Keratinocyte (primary cell): ENCODE measurements around the gene FAM98A. TPM values are rescaled to one million over a fixed set of nuclear protein-coding genes. Genes with fewer than 3 reads are reported as not detected.

Experiments used
- DNase-seq: peaks from one replicate; pipeline ENCODE4 v3.0.0-alpha.2; 2011; ENCODE audit warnings: low read depth, missing footprints, low spot score
- FAIRE-seq: peaks from 2 replicates; lab custom pipeline; 2011; peaks lifted over from hg19 to GRCh38; lab: Jason Lieb, UNC
- H2AFZ ChIP-seq: 2 replicates; pipeline ENCODE4 v1.6.0; 2012; ENCODE audit warnings: low read length, control low read depth, inconsistent platforms; ENCODE audit not compliant: control insufficient read depth
- H3K27ac ChIP-seq: 2 replicates; pipeline ENCODE4 v1.5.1; 2011; ENCODE audit warnings: low read length; ENCODE audit not compliant: control insufficient read depth, insufficient read depth
- H3K27me3 ChIP-seq: 3 replicates; pipeline ENCODE4 v1.6.0; 2011; ENCODE audit warnings: low read length; ENCODE audit not compliant: control insufficient read depth, insufficient read depth; ENCODE audit errors: extremely low read depth
- H3K36me3 ChIP-seq, 2 experiments: 2 replicates in 1 of 2; 3 replicates in 1 of 2; pipeline ENCODE4 v1.5.1; 2011; ENCODE audit warnings: low read length in 2 of 2, mild to moderate bottlenecking in 1 of 2; ENCODE audit not compliant: control insufficient read depth in 2 of 2, insufficient read depth in 2 of 2; ENCODE audit errors: extremely low read depth in 1 of 2
- H3K4me1 ChIP-seq: 3 replicates; pipeline ENCODE4 v1.5.1; 2011; ENCODE audit warnings: low read length; ENCODE audit not compliant: control insufficient read depth, insufficient read depth; ENCODE audit errors: extremely low read depth
- H3K4me2 ChIP-seq: 3 replicates; pipeline ENCODE4 v1.6.0; 2011; ENCODE audit warnings: low read depth, low read length; ENCODE audit not compliant: control insufficient read depth, insufficient read depth; ENCODE audit errors: extremely low read depth
- H3K4me3 ChIP-seq, 3 experiments: fragments of 200-600 bp in 1 of 3; sonication (generic) in 1 of 3; 2 replicates in 2 of 3; 3 replicates in 1 of 3; pipeline ENCODE4 v1.5.1; 2011 to 2016; ENCODE audit warnings: low read length in 3 of 3, mild to moderate bottlenecking in 3 of 3, control low read depth in 2 of 3, inconsistent platforms in 1 of 3, low read depth in 1 of 3, mixed read lengths in 1 of 3, mixed run types in 1 of 3, moderate library complexity in 1 of 3; ENCODE audit not compliant: control insufficient read depth in 2 of 3, insufficient read depth in 2 of 3; ENCODE audit errors: extremely low read depth in 1 of 3
- H3K79me2 ChIP-seq: 2 replicates; pipeline ENCODE4 v1.6.0; 2012; ENCODE audit warnings: low read length; ENCODE audit not compliant: control insufficient read depth, insufficient read depth
- H3K9ac ChIP-seq: 3 replicates; pipeline ENCODE4 v1.6.0; 2011; ENCODE audit warnings: low read length; ENCODE audit not compliant: control insufficient read depth, insufficient read depth; ENCODE audit errors: extremely low read depth
- H3K9me1 ChIP-seq: 3 replicates; pipeline ENCODE4 v1.6.0; 2011; ENCODE audit warnings: low read length; ENCODE audit not compliant: control insufficient read depth, insufficient read depth; ENCODE audit errors: extremely low read depth
- H3K9me3 ChIP-seq: 2 replicates; pipeline ENCODE4 v1.5.1; 2012; ENCODE audit warnings: low read depth, low read length; ENCODE audit not compliant: control insufficient read depth
- H4K20me1 ChIP-seq: 3 replicates; pipeline ENCODE4 v1.6.0; 2011; ENCODE audit warnings: low read length; ENCODE audit not compliant: control insufficient read depth, insufficient read depth; ENCODE audit errors: extremely low read depth
- EZH2 ChIP-seq: IDR thresholded peaks from one replicate; pipeline ENCODE4 v1.6.1; 2012; ENCODE audit warnings: inconsistent platforms, mild to moderate bottlenecking, low read length, moderate library complexity
- dilution Hi-C: fragments of 300-500 bp; cut with MboI; formaldehyde crosslinking; loops from one replicate; pipeline ENCODE4 v1.7.0; 2020; ENCODE audit warnings: low sequenced_read_pairs; ENCODE audit not compliant: extremely low pct_ligation_motif_present
- polyA plus RNA-seq, 5 experiments: library from polyadenylated mRNA; depleted of rRNA in 3 of 5; stranded (reverse) in 3 of 5; stranded (forward) in 1 of 5; unstranded in 1 of 5; fragments of >200 nt; gene quantifications; 1 replicate in 1 of 5; 2 replicates in 3 of 5; 3 replicates in 1 of 5; pipeline versions ENCODE4 v1.2.1 to v1.2.3, GENCODE V29; 2011 to 2012; ENCODE audit warnings: missing spikeins in 2 of 5, low read depth in 1 of 5, low replicate concordance in 1 of 5
- TF ChIP-seq, protein P1 (sequence below), 3 experiments: IDR thresholded peaks in 1 of 3; conservative IDR thresholded peaks in 1 of 3; optimal IDR thresholded peaks in 1 of 3; 2 replicates in 2 of 3; 3 replicates in 1 of 3; pipeline versions ENCODE3 to v1.5.1; 2011; ENCODE audit warnings: low read length in 3 of 3, mild to moderate bottlenecking in 3 of 3, moderate library complexity in 2 of 3, control low read depth in 1 of 3, inconsistent platforms in 1 of 3; ENCODE audit not compliant: insufficient read depth in 2 of 3; ENCODE audit errors: extremely low read depth in 1 of 3

FAM98A gene
- polyA plus RNA-seq, 1 donor (not counting 4 experiments of a cell fraction or from before 2014, with no cell fraction given), result 116 TPM

DNA sequence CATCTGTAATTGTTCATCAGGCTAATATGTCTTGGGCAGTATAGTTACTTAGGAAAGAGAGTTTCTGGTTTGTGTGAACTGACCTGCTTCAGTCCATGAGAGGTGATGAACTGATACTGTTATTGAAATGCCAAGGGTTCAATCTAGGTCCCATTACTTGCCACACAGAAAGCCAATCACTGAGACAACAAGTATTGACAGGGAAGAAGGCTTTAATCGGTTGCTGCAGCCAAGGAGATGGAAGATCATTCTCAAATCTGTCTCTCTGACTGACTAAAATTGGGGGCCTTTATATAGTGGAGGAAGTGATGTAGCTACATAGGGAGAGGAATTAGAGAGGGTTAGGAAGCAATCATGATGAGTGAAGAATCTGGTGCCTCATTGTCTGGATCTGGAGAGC lies 19.9 kb upstream of the FAM98A start:
- no peak for TF ChIP-seq EZH2
- TF ChIP-seq, protein P1, sequence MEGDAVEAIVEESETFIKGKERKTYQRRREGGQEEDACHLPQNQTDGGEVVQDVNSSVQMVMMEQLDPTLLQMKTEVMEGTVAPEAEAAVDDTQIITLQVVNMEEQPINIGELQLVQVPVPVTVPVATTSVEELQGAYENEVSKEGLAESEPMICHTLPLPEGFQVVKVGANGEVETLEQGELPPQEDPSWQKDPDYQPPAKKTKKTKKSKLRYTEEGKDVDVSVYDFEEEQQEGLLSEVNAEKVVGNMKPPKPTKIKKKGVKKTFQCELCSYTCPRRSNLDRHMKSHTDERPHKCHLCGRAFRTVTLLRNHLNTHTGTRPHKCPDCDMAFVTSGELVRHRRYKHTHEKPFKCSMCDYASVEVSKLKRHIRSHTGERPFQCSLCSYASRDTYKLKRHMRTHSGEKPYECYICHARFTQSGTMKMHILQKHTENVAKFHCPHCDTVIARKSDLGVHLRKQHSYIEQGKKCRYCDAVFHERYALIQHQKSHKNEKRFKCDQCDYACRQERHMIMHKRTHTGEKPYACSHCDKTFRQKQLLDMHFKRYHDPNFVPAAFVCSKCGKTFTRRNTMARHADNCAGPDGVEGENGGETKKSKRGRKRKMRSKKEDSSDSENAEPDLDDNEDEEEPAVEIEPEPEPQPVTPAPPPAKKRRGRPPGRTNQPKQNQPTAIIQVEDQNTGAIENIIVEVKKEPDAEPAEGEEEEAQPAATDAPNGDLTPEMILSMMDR (optimal IDR thresholded peaks at IDR 0.05 in 1 of 3, IDR thresholded peaks at IDR 0.05 in 1 of 3, conservative IDR thresholded peaks at IDR 0.05 in 1 of 3; ENCODE audit: extremely low read depth in 1 of 3, insufficient read depth in 2 of 3, low read length in 3 of 3), result no peak
- Histone ChIP-seq H3K4me2 (no peak overlapping the region), H3K4me3 (no peak overlapping the region), H3K27ac (no peak overlapping the region), H3K79me2 (no peaks in the 10 kb centered on the region), H3K36me3 (no peaks in the 10 kb centered on the region), H3K9me3 (no peaks in the 10 kb centered on the region), H3K9me1 (no peaks in the 10 kb centered on the region), H3K27me3 (no peaks in the 10 kb centered on the region), H4K20me1 (no peaks in the 10 kb centered on the region), H3K4me1 (peaks cover 2% of the 10 kb centered on the region), H2AFZ (no peak overlapping the region), H3K9ac (no peak overlapping the region)
- dilution Hi-C loops, result no loop called here
- DNase-seq (no peak), FAIRE-seq (no peak)

DNA sequence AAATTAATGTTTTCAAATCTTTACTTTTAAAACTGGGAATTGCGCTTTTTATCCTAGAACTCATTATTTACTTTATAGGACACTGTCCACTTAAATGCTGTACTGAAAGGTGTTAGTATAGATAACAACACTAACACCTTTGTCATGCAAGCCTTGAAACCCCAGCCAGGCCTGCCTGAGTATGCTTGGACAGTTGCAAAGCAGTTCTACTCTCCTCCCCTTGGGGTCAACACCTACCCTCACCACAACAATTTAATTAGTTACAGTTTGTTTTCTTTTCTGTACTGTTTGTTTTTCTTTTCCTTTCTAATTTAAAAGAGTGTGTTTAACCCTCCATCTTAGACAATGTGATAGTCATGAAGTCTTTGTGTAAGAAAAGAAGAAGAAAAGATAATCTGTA lies 18.9 kb upstream of the FAM98A start:
- no peaks in the 10 kb centered on the region for H4K20me1 ChIP-seq
- no peaks in the 10 kb centered on the region for H3K36me3 ChIP-seq
- no peak overlapping the region for H3K4me3 ChIP-seq
- FAIRE-seq (no peak), DNase-seq (no peak)
- dilution Hi-C loops, result no loop called here
- H3K9me3 ChIP-seq, result no peaks in the 10 kb centered on the region
- H3K4me1 ChIP-seq, result peaks cover 2% of the 10 kb centered on the region
- TF ChIP-seq EZH2, result no peak
- TF ChIP-seq, protein P1 (optimal IDR thresholded peaks at IDR 0.05 in 1 of 3, IDR thresholded peaks at IDR 0.05 in 1 of 3, conservative IDR thresholded peaks at IDR 0.05 in 1 of 3; ENCODE audit: extremely low read depth in 1 of 3, insufficient read depth in 2 of 3, low read length in 3 of 3), result no peak
- no peaks in the 10 kb centered on the region for H3K27me3 ChIP-seq
- no peak overlapping the region for H3K27ac ChIP-seq
- H3K4me2 ChIP-seq, result no peak overlapping the region
- H3K79me2 ChIP-seq, result no peaks in the 10 kb centered on the region
- H3K9ac ChIP-seq, result no peak overlapping the region
- H3K9me1 ChIP-seq, result no peaks in the 10 kb centered on the region
- no peak overlapping the region for H2AFZ ChIP-seq
